HG03025 (cell line): ENCODE data around the gene RGS7.
A peak's percentile ranks its signal among the peaks of the same experiment; 100 is the strongest.
"Not testable (repeated sequence)": the region's sequence is repeated elsewhere in the genome, so short reads cannot be mapped to it uniquely, and the experiment has no call there.

Source experiments
- ATAC-seq: cut with Tn5 transposase; IDR thresholded peaks from one replicate; pipeline ENCODE4 v1.9.1; 2021; ENCODE audit warnings: mild to moderate bottlenecking, moderate library complexity; ENCODE audit not compliant: unreplicated experiment, low FRiP score

RGS7 gene

GRCh38 chr1:240762471-240762987 lies 594.5 kb downstream of the RGS7 start:
- not testable (repeated sequence) for ATAC-seq

- ATAC-seq: not testable (repeated sequence)
Measured at GRCh38 chr1:240758777-240759176, 598.2 kb downstream of the RGS7 start.

GRCh38 chr1:240758296-240758695 lies 598.7 kb downstream of the RGS7 start:
- no peak for ATAC-seq

GRCh38 chr1:240747907-240748306 lies 609.1 kb downstream of the RGS7 start:
- ATAC-seq: no peak

GRCh38 chr1:240743705-240744104 lies 613.3 kb downstream of the RGS7 start:
- ATAC-seq: no peak

- ATAC-seq: no peak
Measured at GRCh38 chr1:240739754-240740153, 617.3 kb downstream of the RGS7 start.

GRCh38 chr1:240739139-240739538 lies 617.9 kb downstream of the RGS7 start:
- ATAC-seq: no peak

- no peak for ATAC-seq
Measured at GRCh38 chr1:240737766-240738265, 619.2 kb downstream of the RGS7 start.

- ATAC-seq: no peak
Measured at GRCh38 chr1:240737298-240737697, 619.7 kb downstream of the RGS7 start.

- ATAC-seq: not testable (repeated sequence)
Measured at GRCh38 chr1:240734705-240735104, 622.3 kb downstream of the RGS7 start.

- no peak for ATAC-seq
Measured at GRCh38 chr1:240734001-240734400, 623.0 kb downstream of the RGS7 start.

GRCh38 chr1:240732390-240732789 lies 624.6 kb downstream of the RGS7 start:
- ATAC-seq: peak; percentile 85
